Skeletal muscle satellite cell (primary cell): Measurements from ENCODE around the gene ARF3.
A peak's percentile ranks its signal among the peaks of the same experiment; 100 is the strongest.

Experiments used
- H3K27me3 ChIP-seq: 2 replicates; pipeline ENCODE4 v1.7.0; 2013; ENCODE audit warnings: low read length; ENCODE audit not compliant: control insufficient read depth, insufficient read depth
- H3K36me3 ChIP-seq: 2 replicates; pipeline ENCODE4 v1.7.0; 2013; ENCODE audit warnings: mild to moderate bottlenecking, control low read depth, low read length; ENCODE audit not compliant: insufficient read depth
- H3K4me1 ChIP-seq: 2 replicates; pipeline ENCODE4 v1.7.0; 2013; ENCODE audit warnings: low read length; ENCODE audit not compliant: control insufficient read depth, insufficient read depth
- H3K4me2 ChIP-seq: 2 replicates; pipeline ENCODE4 v1.7.0; 2013; ENCODE audit warnings: mild to moderate bottlenecking, low read length
- H3K4me3 ChIP-seq: 2 replicates; pipeline ENCODE4 v1.7.0; 2013; ENCODE audit warnings: low read length
- H3K9ac ChIP-seq: 2 replicates; pipeline ENCODE4 v1.7.0; 2013; ENCODE audit warnings: mild to moderate bottlenecking, low read depth, low read length, moderate library complexity
- H3K9me3 ChIP-seq: replicated peaks from 2 replicates; pipeline ENCODE4 v1.7.0; 2013; ENCODE audit warnings: mild to moderate bottlenecking, control low read depth, low read length

ARF3 gene

DNA sequence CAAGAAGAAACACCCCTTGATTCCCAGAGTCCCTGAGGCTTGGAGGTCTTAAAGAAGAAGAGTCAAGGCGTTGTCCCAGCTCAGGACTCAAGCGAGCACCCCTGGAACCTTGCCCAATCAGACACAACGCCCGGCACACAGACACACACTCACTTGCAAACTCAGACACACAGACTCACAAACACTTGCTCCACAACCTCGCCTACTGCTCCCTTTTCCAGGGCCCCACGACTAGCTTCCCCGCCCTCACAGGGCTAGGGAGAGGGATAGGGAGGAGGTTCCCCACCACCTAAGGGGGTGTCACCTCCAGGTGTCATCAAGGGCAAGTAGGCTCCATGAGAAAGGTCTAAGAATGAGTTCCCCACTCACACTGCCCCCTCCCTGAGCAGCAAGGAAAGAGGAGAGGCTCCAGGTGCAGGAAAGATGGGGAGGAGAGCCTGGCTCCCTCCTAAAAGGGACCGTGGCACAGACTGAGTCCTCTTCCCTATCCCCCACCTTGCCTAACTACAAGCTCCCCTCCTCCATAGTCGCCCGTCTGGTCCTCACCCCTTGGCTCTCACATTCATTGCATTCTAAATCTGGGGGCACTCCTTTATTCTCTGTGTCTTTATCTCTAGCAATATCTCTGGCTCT lies 13.5 kb upstream of the ARF3 start:
- no peak overlapping the region for H3K9ac ChIP-seq
- H3K36me3 ChIP-seq = no peaks in the 10 kb centered on the region
- H3K4me2 ChIP-seq = peak overlapping the region; percentile 80
- peaks cover 84% of the 10 kb centered on the region for H3K27me3 ChIP-seq
- peak overlapping the region; percentile 60 for H3K4me3 ChIP-seq
- peaks cover 13% of the 10 kb centered on the region for H3K4me1 ChIP-seq
- no peaks in the 10 kb centered on the region for H3K9me3 ChIP-seq

DNA sequence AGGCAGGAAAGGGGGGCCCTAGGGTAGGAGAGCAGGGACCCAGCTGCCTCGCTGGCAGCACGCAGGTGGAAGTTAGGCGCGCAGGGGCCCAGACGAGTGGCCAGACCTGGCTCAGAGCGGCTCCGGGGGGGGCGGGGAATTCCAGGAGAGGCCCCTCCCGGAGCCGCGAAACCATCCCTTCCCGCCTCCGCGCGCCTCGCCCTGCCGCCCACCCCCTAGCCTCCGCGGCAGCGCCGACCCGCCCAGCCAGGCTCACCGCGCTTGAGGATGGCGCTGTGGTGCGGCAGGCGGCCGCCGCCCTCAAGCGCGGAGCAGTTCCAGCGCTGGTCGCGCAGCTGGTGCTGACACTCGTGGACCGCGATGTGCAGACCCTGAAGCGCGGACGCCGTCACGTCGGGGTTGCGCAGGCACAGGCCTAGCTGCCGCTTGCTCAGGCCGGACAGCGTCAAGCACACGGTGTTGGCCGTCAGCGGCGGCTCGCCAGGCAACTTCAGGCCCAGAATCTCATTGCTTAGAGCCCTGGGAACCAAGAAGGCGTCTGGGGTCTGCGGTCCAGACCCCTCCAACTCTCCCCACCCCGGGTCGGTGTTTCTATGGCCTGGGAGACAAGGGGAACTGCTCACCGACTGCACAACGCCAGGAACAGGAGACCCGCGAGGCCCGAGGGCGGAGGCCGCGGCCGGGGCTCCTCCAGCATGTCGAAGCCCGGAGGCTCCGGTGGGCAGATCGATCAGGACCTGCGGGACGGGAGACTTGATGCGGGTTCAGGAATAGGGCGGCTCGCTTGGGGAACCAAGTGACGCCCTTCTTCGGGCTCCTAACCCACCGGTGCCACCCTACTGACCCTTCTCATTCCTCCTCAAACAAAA lies 12.8 kb upstream of the ARF3 start:
- Histone ChIP-seq H3K4me2 (peak overlapping the region; percentile 35), H3K9ac (no peak overlapping the region), H3K36me3 (no peaks in the 10 kb centered on the region), H3K9me3 (no peaks in the 10 kb centered on the region), H3K4me3 (no peak overlapping the region), H3K27me3 (peaks cover 84% of the 10 kb centered on the region), H3K4me1 (peaks cover 13% of the 10 kb centered on the region)

DNA sequence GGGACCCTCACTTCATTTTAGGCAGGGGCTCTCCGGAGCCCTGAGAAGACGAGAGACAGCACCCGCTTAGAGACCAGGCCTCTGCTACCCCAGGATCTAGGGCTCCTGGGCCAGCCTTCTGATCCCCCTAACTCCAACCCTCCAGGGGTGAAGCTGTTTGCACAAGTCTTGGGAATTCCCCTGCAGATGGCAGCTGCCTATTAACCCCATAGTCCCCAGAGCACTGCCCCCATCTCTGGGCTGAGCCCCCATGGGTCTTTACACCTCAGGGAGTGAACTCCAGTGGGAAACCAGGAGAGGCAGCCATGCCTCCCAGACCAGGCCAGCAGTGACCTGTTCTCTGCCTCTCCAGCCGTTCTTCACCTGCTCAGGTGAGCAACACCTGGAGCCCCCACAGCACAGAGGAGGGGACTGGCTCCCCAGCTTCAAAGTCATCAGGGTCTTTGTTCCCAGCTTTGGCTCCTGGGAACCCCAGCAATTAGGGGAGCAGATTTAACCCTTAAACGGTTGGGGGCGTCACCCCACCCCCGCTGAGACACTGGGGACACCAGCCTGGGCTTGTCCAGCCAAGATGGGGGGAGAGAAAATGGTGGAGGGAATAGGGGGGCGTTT lies 12.0 kb upstream of the ARF3 start:
- Histone ChIP-seq H3K4me1 (peaks cover 13% of the 10 kb centered on the region), H3K36me3 (no peaks in the 10 kb centered on the region), H3K9ac (no peak overlapping the region), H3K4me3 (no peak overlapping the region), H3K9me3 (no peaks in the 10 kb centered on the region), H3K4me2 (no peak overlapping the region), H3K27me3 (peaks cover 87% of the 10 kb centered on the region)

DNA sequence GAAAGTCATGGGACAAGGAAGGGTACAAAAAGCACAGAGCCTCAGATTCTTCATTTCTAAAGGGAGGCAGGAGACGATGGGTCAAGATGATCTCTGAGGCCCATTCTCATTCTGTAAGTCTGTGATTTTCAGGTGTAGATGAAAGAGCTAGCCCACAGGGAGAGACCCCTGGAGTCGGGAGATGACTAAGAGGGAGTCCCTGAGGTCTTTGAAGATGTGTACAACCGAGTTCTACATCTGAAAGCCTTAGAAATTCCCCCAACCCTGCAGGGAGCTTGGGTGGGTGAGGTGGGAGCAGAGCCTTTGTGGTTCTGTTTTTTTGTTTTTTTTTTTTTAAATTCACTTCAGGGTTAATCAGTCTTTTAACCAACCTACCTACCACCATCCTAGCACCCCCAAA lies 11.2 kb upstream of the ARF3 start:
- Histone ChIP-seq H3K27me3 (peaks cover 79% of the 10 kb centered on the region), H3K4me1 (peaks cover 13% of the 10 kb centered on the region), H3K9ac (no peak overlapping the region), H3K36me3 (no peaks in the 10 kb centered on the region), H3K9me3 (no peaks in the 10 kb centered on the region), H3K4me3 (no peak overlapping the region), H3K4me2 (no peak overlapping the region)

DNA sequence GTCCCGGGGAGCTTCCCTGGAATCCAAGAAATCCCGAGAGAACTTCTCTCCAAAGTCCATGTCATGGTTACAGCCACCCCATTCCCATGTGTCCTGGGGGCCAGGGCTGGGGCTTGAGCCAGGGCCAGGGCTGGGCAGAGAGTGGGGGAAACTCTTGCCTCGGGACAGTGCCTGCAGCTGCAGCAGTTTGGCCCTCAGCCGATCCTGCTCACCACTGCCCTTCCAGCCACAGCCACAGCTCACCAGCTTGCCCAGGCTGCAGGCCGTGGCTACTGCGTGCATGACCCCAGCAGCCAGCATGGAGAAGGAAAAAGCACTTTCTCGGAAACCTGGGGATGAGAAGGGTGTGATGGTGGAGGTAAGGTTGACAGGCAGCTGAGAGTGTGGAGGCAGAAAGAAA lies 10.7 kb upstream of the ARF3 start:
- no peaks in the 10 kb centered on the region for H3K9me3 ChIP-seq
- H3K36me3 ChIP-seq = no peaks in the 10 kb centered on the region
- peaks cover 74% of the 10 kb centered on the region for H3K27me3 ChIP-seq
- H3K4me2 ChIP-seq = no peak overlapping the region
- no peak overlapping the region for H3K9ac ChIP-seq
- no peak overlapping the region for H3K4me3 ChIP-seq
- H3K4me1 ChIP-seq = peaks cover 13% of the 10 kb centered on the region

DNA sequence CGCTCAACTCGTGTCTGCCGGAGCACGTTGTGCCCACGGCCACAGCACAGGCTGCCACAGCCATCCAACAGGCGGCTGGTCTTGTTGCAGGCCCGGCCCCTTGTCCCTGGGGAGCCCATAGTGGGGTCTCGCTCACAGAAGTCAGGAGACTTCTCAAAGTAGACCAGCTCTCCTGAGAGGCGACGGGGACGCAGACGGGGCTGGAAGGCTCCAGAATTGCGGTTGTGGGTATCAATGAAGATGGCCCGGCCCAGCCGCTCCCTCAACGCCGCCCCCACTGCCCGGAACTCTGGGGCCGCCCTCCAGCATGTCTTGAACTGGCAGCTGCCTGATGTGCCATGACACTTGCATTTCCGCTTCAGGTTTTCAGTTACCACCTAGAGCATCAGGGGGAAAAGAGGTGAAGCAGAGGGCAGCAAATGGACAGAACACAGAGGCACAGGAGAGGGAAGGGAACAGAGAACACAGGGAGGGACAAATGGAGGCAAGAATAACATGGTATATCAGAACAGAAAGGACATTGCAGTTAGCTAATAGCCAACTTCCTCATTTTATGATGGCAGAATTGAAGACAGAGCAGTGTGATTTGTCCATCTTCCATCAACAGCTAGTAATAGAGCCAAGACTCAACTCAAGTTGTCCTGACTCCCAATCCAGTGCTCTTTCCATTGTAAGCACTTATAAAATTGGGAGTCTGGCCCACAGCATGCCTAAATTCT lies 9.0 kb upstream of the ARF3 start:
- no peak overlapping the region for H3K9ac ChIP-seq
- peaks cover 58% of the 10 kb centered on the region for H3K27me3 ChIP-seq
- no peaks in the 10 kb centered on the region for H3K9me3 ChIP-seq

DNA sequence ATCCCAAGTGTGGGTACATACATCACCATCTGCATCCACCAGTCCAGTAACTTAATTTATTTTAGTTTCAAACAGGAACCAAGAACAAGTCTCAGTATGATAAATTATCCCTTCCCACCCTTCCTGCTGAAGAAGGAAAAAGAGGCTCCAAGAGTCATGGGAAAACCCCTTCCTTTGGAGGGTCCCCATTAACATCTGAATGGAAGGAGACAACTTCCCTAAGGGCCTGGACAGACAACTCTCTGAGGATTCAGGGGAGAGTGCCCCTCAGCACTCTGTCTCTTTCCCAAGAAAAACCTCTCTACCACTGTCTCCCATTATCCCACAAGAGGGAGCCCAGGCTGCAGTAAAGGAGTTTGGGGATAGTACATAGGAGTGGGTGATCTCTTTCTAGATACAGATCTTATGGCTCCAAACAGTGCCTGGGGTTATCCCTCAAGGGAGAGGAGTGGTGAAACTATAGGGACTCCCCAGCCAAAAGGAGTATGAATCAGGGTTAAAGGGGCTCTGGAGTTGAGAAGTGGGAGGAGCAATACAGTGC lies 8.1 kb upstream of the ARF3 start:
- H3K9ac ChIP-seq = no peak overlapping the region
- H3K36me3 ChIP-seq = no peaks in the 10 kb centered on the region
- H3K4me2 ChIP-seq = no peak overlapping the region
- H3K9me3 ChIP-seq = no peaks in the 10 kb centered on the region
- peaks cover 48% of the 10 kb centered on the region for H3K27me3 ChIP-seq
- peaks cover 13% of the 10 kb centered on the region for H3K4me1 ChIP-seq
- no peak overlapping the region for H3K4me3 ChIP-seq

More for the DNA sequence above, 9.0 kb upstream of the ARF3 start:
- Histone ChIP-seq H3K4me1 (peaks cover 13% of the 10 kb centered on the region), H3K4me2 (no peak overlapping the region), H3K4me3 (no peak overlapping the region), H3K36me3 (no peaks in the 10 kb centered on the region)

DNA sequence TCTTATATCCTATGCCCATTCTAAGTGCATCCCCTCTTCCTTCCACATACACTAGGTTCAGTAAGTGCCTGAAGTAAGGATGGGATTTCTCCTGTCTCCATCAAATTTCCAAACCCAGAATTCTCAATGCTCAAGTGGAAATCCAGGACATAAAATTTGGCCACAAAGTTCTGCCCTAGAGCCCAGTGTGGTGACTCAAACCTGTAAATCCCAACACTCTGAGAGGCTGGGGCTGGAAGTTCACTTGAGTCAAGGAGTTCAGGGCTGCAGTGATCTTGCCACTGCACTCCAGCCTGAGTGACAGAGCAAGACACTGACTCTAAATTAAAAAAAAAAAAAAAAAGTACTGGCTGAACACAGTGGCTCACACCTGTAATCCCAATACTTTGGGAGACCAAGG lies 4.5 kb upstream of the ARF3 start:
- Histone ChIP-seq H3K4me1 (peaks cover 14% of the 10 kb centered on the region), H3K9ac (no peak overlapping the region), H3K4me3 (no peak overlapping the region), H3K27me3 (peaks cover 25% of the 10 kb centered on the region), H3K9me3 (no peaks in the 10 kb centered on the region), H3K36me3 (no peaks in the 10 kb centered on the region), H3K4me2 (no peak overlapping the region)

DNA sequence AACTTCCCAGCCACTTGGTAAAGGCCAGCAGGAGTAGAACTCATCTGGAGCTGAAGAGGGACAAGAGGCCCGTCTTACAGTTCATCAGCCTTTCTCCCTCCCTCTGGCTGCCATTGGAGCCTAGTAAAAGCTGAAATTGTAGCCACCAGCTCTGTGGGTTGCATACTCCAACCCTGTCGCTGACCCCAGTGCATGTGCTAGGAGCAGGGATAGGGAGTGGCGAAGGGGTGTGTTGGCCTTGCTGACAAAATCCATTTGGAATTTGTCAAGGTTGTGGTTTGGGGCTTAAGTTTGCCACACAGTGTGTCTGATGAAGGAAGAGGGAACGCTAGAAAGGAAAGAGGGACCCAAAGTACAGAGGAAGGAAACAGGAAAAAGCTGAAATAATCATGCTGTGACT lies 4.0 kb upstream of the ARF3 start:
- Histone ChIP-seq H3K9ac (no peak overlapping the region), H3K4me1 (peaks cover 14% of the 10 kb centered on the region), H3K4me3 (no peak overlapping the region), H3K27me3 (peaks cover 20% of the 10 kb centered on the region), H3K4me2 (no peak overlapping the region), H3K9me3 (no peaks in the 10 kb centered on the region), H3K36me3 (no peaks in the 10 kb centered on the region)

DNA sequence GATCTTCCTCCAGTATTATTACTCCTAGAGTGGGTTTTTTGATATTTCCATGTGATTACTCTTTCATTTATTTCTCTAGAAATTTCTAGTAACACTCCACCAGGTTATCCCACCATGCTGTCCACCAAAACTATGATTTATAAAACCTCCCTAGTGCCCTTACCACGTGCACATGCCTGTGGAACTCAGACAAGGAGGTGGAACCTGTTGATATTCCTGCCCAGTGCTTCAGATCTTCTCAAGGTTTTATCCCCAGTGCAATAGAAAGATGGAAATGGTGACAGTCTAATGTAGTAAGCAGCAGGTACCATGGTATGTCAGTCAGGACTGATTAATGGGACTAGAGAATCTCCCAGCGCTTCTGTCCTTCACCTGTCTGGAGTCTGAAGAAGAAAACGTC lies 3.5 kb upstream of the ARF3 start:
- H3K27me3 ChIP-seq = peaks cover 16% of the 10 kb centered on the region
- no peak overlapping the region for H3K4me3 ChIP-seq
- H3K36me3 ChIP-seq = no peaks in the 10 kb centered on the region
- no peaks in the 10 kb centered on the region for H3K9me3 ChIP-seq
- H3K9ac ChIP-seq = no peak overlapping the region
- H3K4me2 ChIP-seq = no peak overlapping the region
- peaks cover 17% of the 10 kb centered on the region for H3K4me1 ChIP-seq

DNA sequence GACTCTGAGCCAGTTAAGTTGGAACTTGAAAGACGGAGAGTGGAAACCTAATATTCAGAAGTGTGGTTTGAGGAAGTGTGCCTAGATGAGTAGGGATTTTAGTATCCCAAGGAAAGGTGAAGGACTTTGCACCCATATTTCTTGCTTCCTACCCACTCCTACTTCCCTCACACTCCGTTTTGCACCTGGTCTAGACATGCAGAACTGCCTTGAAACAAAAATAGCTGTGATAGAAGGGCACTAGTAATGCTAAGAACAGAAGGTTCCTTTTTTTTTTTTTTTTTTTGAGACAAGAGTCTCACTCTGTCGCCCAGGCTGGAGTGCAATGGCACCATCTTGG lies 732 bp upstream of the ARF3 start:
- Histone ChIP-seq H3K9ac (peak overlapping the region; percentile 94), H3K4me2 (peak overlapping the region; percentile 97), H3K9me3 (no peaks in the 10 kb centered on the region), H3K36me3 (peaks cover 21% of the 10 kb centered on the region), H3K27me3 (no peaks in the 10 kb centered on the region), H3K4me1 (peaks cover 23% of the 10 kb centered on the region), H3K4me3 (peak overlapping the region; percentile 98)
